CD4-positive, CD25-positive, alpha-beta regulatory T cell (primary cell): Measurements from ENCODE around the gene TEX28. TPM values are rescaled to one million over a fixed set of nuclear protein-coding genes. Genes with fewer than 3 reads are reported as not detected.
"Not testable (repeated sequence)": the region's sequence is repeated elsewhere in the genome, so short reads cannot be mapped to it uniquely, and the experiment has no call there.

Source experiments
- ATAC-seq, 2 donors: fragments of 150-1000 bp; cut with Tn5 transposase; one replicate each; pipeline ENCODE4 v1.10.0; 2021; ENCODE audit warnings: low read depth in 2 of 2, moderate number of reproducible peaks in 2 of 2, moderate library complexity in 1 of 2
- DNase-seq, 3 donors: peaks; one replicate each; pipeline versions ENCODE4 v3.0.0 to v3.0.0-alpha.2; 2012 to 2022; ENCODE audit warnings: mixed read lengths in 1 of 3
- H3K27ac ChIP-seq: one replicate; pipeline ENCODE4 v1.7.0; 2013; ENCODE audit warnings: mild to moderate bottlenecking, low read length; ENCODE audit not compliant: insufficient read depth, poor library complexity, severe bottlenecking
- H3K27me3 ChIP-seq: one replicate; pipeline ENCODE4 v1.7.0; 2013; ENCODE audit warnings: low read length; ENCODE audit not compliant: control insufficient read depth, insufficient read depth
- H3K36me3 ChIP-seq: one replicate; pipeline ENCODE4 v1.7.0; 2013; ENCODE audit warnings: mild to moderate bottlenecking, low read length, moderate library complexity; ENCODE audit not compliant: control insufficient read depth, insufficient read depth
- H3K4me1 ChIP-seq: 2 replicates; pipeline ENCODE4 v1.7.0; 2013; ENCODE audit warnings: mild to moderate bottlenecking, low read length; ENCODE audit not compliant: insufficient read depth, control insufficient read depth, poor library complexity, severe bottlenecking
- H3K4me3 ChIP-seq: one replicate; pipeline ENCODE4 v1.7.0; 2013; ENCODE audit warnings: low read depth, mild to moderate bottlenecking, low read length, moderate library complexity
- H3K9me3 ChIP-seq, 2 experiments: 1 replicate in 1 of 2; 2 replicates in 1 of 2; pipeline ENCODE4 v1.7.0; 2013; ENCODE audit warnings: low read length in 2 of 2, mild to moderate bottlenecking in 1 of 2, moderate library complexity in 1 of 2; ENCODE audit not compliant: control insufficient read depth in 2 of 2
- H3K27ac Mint-ChIP-seq, 3 donors: one replicate each; pipeline ENCODE4 v1.8.0; 2020 to 2022; ENCODE audit warnings: mild to moderate bottlenecking in 3 of 3, mixed read lengths in 3 of 3, moderate library complexity in 2 of 3
- H3K27me3 Mint-ChIP-seq: one replicate; pipeline ENCODE4 v1.8.0; 2022; ENCODE audit warnings: mild to moderate bottlenecking, mixed read lengths
- H3K36me3 Mint-ChIP-seq: one replicate; pipeline ENCODE4 v1.8.0; 2020; ENCODE audit warnings: mixed read lengths
- H3K4me1 Mint-ChIP-seq, 4 donors: one replicate each; pipeline ENCODE4 v1.8.0; 2020 to 2022; ENCODE audit warnings: mixed read lengths in 4 of 4, mild to moderate bottlenecking in 1 of 4
- H3K4me3 Mint-ChIP-seq, 4 donors: one replicate each; pipeline ENCODE4 v1.8.0; 2020 to 2022; ENCODE audit warnings: mild to moderate bottlenecking in 4 of 4, mixed read lengths in 4 of 4, moderate library complexity in 3 of 4
- H3K9me3 Mint-ChIP-seq, 7 donors: one replicate each; pipeline ENCODE4 v1.8.0; 2020 to 2022; ENCODE audit warnings: mixed read lengths in 7 of 7, mild to moderate bottlenecking in 3 of 7, moderate library complexity in 2 of 7
- polyA plus RNA-seq, 4 donors: library from polyadenylated mRNA; unstranded; fragments of 300-500 nt; fragmentation: Illumina TruSeq; gene quantifications; one replicate each; pipeline ENCODE4 v1.2.3, GENCODE V29; 2021
- total RNA-seq: library from RNA; stranded (reverse); gene quantifications from one replicate; pipeline ENCODE4 v1.2.3, GENCODE V29; 2022

TEX28 gene
- total and polyA plus RNA-seq, 5 donors from 2014 or later, result not detected

- H3K27me3 ChIP-seq, H3K27ac Mint-ChIP-seq, DNase-seq, H3K4me3 Mint-ChIP-seq, H3K4me3 ChIP-seq, H3K27ac ChIP-seq, H3K36me3 ChIP-seq, H3K27me3 Mint-ChIP-seq, H3K4me1 Mint-ChIP-seq, H3K36me3 Mint-ChIP-seq, H3K9me3 ChIP-seq, H3K9me3 Mint-ChIP-seq, H3K4me1 ChIP-seq, ATAC-seq: not testable (repeated sequence)
Measured at GRCh38 chrX:154226706-154227105, 68.2 kb downstream of the TEX28 start.

- not testable (repeated sequence) for H3K36me3 Mint-ChIP-seq
Measured at GRCh38 chrX:154225292-154225691, 69.6 kb downstream of the TEX28 start.

More at GRCh38 chrX:154225292-154225691, 69.6 kb downstream of the TEX28 start:
- H3K9me3 ChIP-seq, H3K27ac ChIP-seq, H3K4me1 ChIP-seq, H3K27ac Mint-ChIP-seq, H3K36me3 ChIP-seq, DNase-seq, H3K9me3 Mint-ChIP-seq, ATAC-seq, H3K4me3 ChIP-seq, H3K27me3 Mint-ChIP-seq, H3K4me3 Mint-ChIP-seq, H3K4me1 Mint-ChIP-seq, H3K27me3 ChIP-seq: not testable (repeated sequence)

Other genes starting within 250 kb of the TEX28 start
- 180 TPM for gene MECP2, start 197.4 kb downstream of the TEX28 start, total RNA-seq
- gene MECP2, start 197.4 kb downstream of the TEX28 start, polyA plus RNA-seq, result 10 to 100 TPM; 13.3 to 20.5 (median 15.2) TPM
- gene OPN1LW, start 150.9 kb downstream of the TEX28 start, total RNA-seq, result not detected
- gene OPN1LW, start 150.9 kb downstream of the TEX28 start, polyA plus RNA-seq, result not detected
- not detected for gene OPN1MW, start 112.5 kb downstream of the TEX28 start, total RNA-seq
- not detected for gene OPN1MW, start 112.5 kb downstream of the TEX28 start, polyA plus RNA-seq
- not detected for gene OPN1MW2, start 75.4 kb downstream of the TEX28 start, total RNA-seq
- gene OPN1MW2, start 75.4 kb downstream of the TEX28 start, polyA plus RNA-seq, result not detected
- gene OPN1MW3, start 37.5 kb downstream of the TEX28 start, total RNA-seq, result not detected
- gene OPN1MW3, start 37.5 kb downstream of the TEX28 start, polyA plus RNA-seq, result not detected
- 8.1 TPM for gene TKTL1, start 671 bp upstream of the TEX28 start, total RNA-seq
- gene TKTL1, start 671 bp upstream of the TEX28 start, polyA plus RNA-seq, result 10 to 100 TPM; 21.0 to 34.3 (median 25.4) TPM
- gene FLNA, start 79.5 kb upstream of the TEX28 start, total RNA-seq, result 1,918 TPM
- 100 to 1,000 TPM; 219 to 283 (median 250) TPM for gene FLNA, start 79.5 kb upstream of the TEX28 start, polyA plus RNA-seq
- 133 TPM for gene EMD, start 84.2 kb upstream of the TEX28 start, total RNA-seq
- 10 to 100 TPM; 31.8 to 44.0 (median 34.6) TPM for gene EMD, start 84.2 kb upstream of the TEX28 start, polyA plus RNA-seq
- 4,192 TPM for gene RPL10, start 103.3 kb upstream of the TEX28 start, total RNA-seq
- gene RPL10, start 103.3 kb upstream of the TEX28 start, polyA plus RNA-seq, result 1,000 to 10,000 TPM; 3,877 to 6,073 (median 4,905) TPM
- gene DNASE1L1, start 114.1 kb upstream of the TEX28 start, total RNA-seq, result 29.7 TPM
- gene DNASE1L1, start 114.1 kb upstream of the TEX28 start, polyA plus RNA-seq, result 10 to 100 TPM; 12.2 to 23.1 (median 19.1) TPM
- 84.2 TPM for gene TAFAZZIN, start 116.4 kb upstream of the TEX28 start, total RNA-seq
- 10 to 100 TPM; 28.4 to 37.7 (median 34.3) TPM for gene TAFAZZIN, start 116.4 kb upstream of the TEX28 start, polyA plus RNA-seq
- gene ATP6AP1, start 133.6 kb upstream of the TEX28 start, total RNA-seq, result 44.9 TPM
- gene ATP6AP1, start 133.6 kb upstream of the TEX28 start, polyA plus RNA-seq, result 100 to 1,000 TPM; 100 to 125 (median 112) TPM
- 169 TPM for gene GDI1, start 142.0 kb upstream of the TEX28 start, total RNA-seq
- gene GDI1, start 142.0 kb upstream of the TEX28 start, polyA plus RNA-seq, result 10 to 100 TPM; 33.7 to 46.3 (median 41.9) TPM
- gene FAM50A, start 149.0 kb upstream of the TEX28 start, total RNA-seq, result 55.1 TPM
- gene FAM50A, start 149.0 kb upstream of the TEX28 start, polyA plus RNA-seq, result 10 to 100 TPM; 33.7 to 52.5 (median 38.6) TPM
- 64.6 TPM for gene PLXNA3, start 163.2 kb upstream of the TEX28 start, total RNA-seq
- 1 to 10 TPM in 1 of 4 donors, under 1 TPM in 3; 0.32 to 1.8 (median 0.34) TPM for gene PLXNA3, start 163.2 kb upstream of the TEX28 start, polyA plus RNA-seq
- 8.9 TPM for gene LAGE3, start 184.2 kb upstream of the TEX28 start, total RNA-seq
- 10 to 100 TPM; 39.5 to 47.9 (median 43.3) TPM for gene LAGE3, start 184.2 kb upstream of the TEX28 start, polyA plus RNA-seq
- gene UBL4A, start 191.5 kb upstream of the TEX28 start, total RNA-seq, result 12.5 TPM
- 10 to 100 TPM; 51.8 to 59.5 (median 55.0) TPM for gene UBL4A, start 191.5 kb upstream of the TEX28 start, polyA plus RNA-seq
- gene SLC10A3, start 195.5 kb upstream of the TEX28 start, total RNA-seq, result 18.4 TPM
- 10 to 100 TPM; 32.8 to 40.2 (median 36.7) TPM for gene SLC10A3, start 195.5 kb upstream of the TEX28 start, polyA plus RNA-seq
- gene FAM3A, start 221.1 kb upstream of the TEX28 start, total RNA-seq, result 28.2 TPM
- 10 to 100 TPM; 13.4 to 21.5 (median 19.0) TPM for gene FAM3A, start 221.1 kb upstream of the TEX28 start, polyA plus RNA-seq